GM12878 (cell line): ENCODE data around the gene VSTM4. TPM values are rescaled to one million over a fixed set of nuclear protein-coding genes. Genes with fewer than 3 reads are reported as not detected.

Experiments used
- ATAC-seq: fragments of 200-7000 bp; cut with Tn5 transposase; 3 replicates; pipeline ENCODE4 v1.9.1; 2020; ENCODE audit warnings: mild to moderate bottlenecking, moderate library complexity
- BruUV-seq: library from RNA; stranded (reverse); fragments of 400-500 nt; replicated peaks from 2 replicates; lab custom pipeline; 2021; lab: Mats Ljungman, UMichigan
- CTCF ChIA-PET: fragments of 300-600 bp; sonication (Branson Sonifier 250); formaldehyde crosslinking; extraction: SDS; loops from one replicate; lab custom pipeline; 2021; ENCODE audit warnings: inconsistent platforms; lab: Yijun Ruan, JAX
- POLR2A ChIA-PET: fragments of 350-600 bp; formaldehyde crosslinking; extraction: SDS; loops from one replicate; lab custom pipeline; 2021; ENCODE audit warnings: inconsistent platforms; lab: Charles Lee
- RAD21 ChIA-PET: fragments of 300-600 bp; sonication (Branson Sonifier 250); formaldehyde crosslinking; loops from one replicate; lab custom pipeline; 2023; ENCODE audit warnings: antibody characterized with exemption; ENCODE audit not compliant: unreplicated experiment; lab: Charles Lee
- SMC1A ChIA-PET: fragments of 300-600 bp; sonication (Branson Sonifier 250); formaldehyde crosslinking; loops from one replicate; lab custom pipeline; 2023; ENCODE audit not compliant: unreplicated experiment, uncharacterized antibody; lab: Charles Lee
- DNase-seq: peaks from one replicate; pipeline ENCODE4 v3.0.0-alpha.2; 2011; ENCODE audit warnings: low read depth, low spot score
- FAIRE-seq: peaks from 3 replicates; lab custom pipeline; 2011; peaks lifted over from hg19 to GRCh38; lab: Jason Lieb, UNC
- H2AFZ ChIP-seq: 2 replicates; pipeline ENCODE4 v1.6.0; 2011; ENCODE audit warnings: low read depth, low read length, control low read depth; ENCODE audit not compliant: control insufficient read depth
- H3K27ac ChIP-seq: 2 replicates; pipeline ENCODE4 v1.5.1; 2011; ENCODE audit warnings: control low read depth; ENCODE audit not compliant: control insufficient read depth, insufficient read depth
- H3K27me3 ChIP-seq, 2 experiments: replicated peaks in 1 of 2; 2 replicates each; pipeline versions ENCODE4 v1.6.0 to v1.6.1; 2011; ENCODE audit warnings: low read length in 1 of 2; ENCODE audit not compliant: control insufficient read depth in 2 of 2, insufficient read depth in 2 of 2
- H3K36me3 ChIP-seq, 2 experiments: 2 replicates each; pipeline ENCODE4 v1.5.1; 2011; ENCODE audit warnings: low read length in 1 of 2; ENCODE audit not compliant: control insufficient read depth in 2 of 2, insufficient read depth in 2 of 2
- H3K4me1 ChIP-seq: 2 replicates; pipeline ENCODE4 v1.6.1; 2011; ENCODE audit warnings: mild to moderate bottlenecking, low read length, moderate library complexity, mixed read lengths; ENCODE audit not compliant: control insufficient read depth, insufficient read depth
- H3K4me2 ChIP-seq: 2 replicates; pipeline ENCODE4 v1.6.0; 2011; ENCODE audit warnings: control low read depth; ENCODE audit not compliant: control insufficient read depth, insufficient read depth
- H3K4me3 ChIP-seq: fragments of 200-600 bp; sonication (generic); 2 replicates; pipeline ENCODE4 v1.5.1; 2016
- H3K79me2 ChIP-seq: 2 replicates; pipeline ENCODE4 v1.6.0; 2011; ENCODE audit warnings: low read length; ENCODE audit not compliant: control insufficient read depth, insufficient read depth
- H3K9ac ChIP-seq: 2 replicates; pipeline ENCODE4 v1.8.0; 2011; ENCODE audit warnings: low read length, control low read depth, mixed read lengths; ENCODE audit not compliant: control insufficient read depth, insufficient read depth
- H3K9me3 ChIP-seq: replicated peaks from 3 replicates; pipeline ENCODE4 v1.5.1; 2011; ENCODE audit warnings: mild to moderate bottlenecking, low read length; ENCODE audit not compliant: control insufficient read depth, insufficient read depth
- H4K20me1 ChIP-seq: 2 replicates; pipeline ENCODE4 v1.6.0; 2011; ENCODE audit not compliant: control insufficient read depth, insufficient read depth
- BCL11A ChIP-seq: IDR thresholded peaks from 2 replicates; pipeline ENCODE4 v1.6.1; 2011; ENCODE audit warnings: low read depth, low read length
- BCLAF1 ChIP-seq: fragments of 450-650 bp; IDR thresholded peaks from 2 replicates; pipeline ENCODE4 v1.6.1; 2017; ENCODE audit warnings: antibody characterized with exemption, mild to moderate bottlenecking, moderate library complexity
- BRCA1 ChIP-seq: IDR thresholded peaks from 2 replicates; pipeline ENCODE4 v1.6.1; 2011; ENCODE audit warnings: low read depth, low read length, improper control_type of control experiment
- CUX1 ChIP-seq: IDR thresholded peaks from 2 replicates; pipeline ENCODE4 v1.6.1; 2012; ENCODE audit warnings: improper control_type of control experiment, low read depth, low read length; ENCODE audit not compliant: insufficient replicate concordance
- JUND ChIP-seq: IDR thresholded peaks from 2 replicates; pipeline ENCODE4 v1.6.1; 2012; ENCODE audit warnings: low read depth, mild to moderate bottlenecking, low read length, improper control_type of control experiment, moderate library complexity
- KDM1A ChIP-seq: fragments of 200-600 bp; sonication (generic); IDR thresholded peaks from 2 replicates; pipeline ENCODE4 v1.6.1; 2016; ENCODE audit warnings: borderline replicate concordance
- MEF2B ChIP-seq: fragments of 450-650 bp; IDR thresholded peaks from 2 replicates; pipeline ENCODE4 v1.6.1; 2018; ENCODE audit warnings: mild to moderate bottlenecking, moderate library complexity; ENCODE audit not compliant: partially characterized antibody, poor library complexity, severe bottlenecking
- NR2F1 ChIP-seq: fragments of 450-650 bp; conservative IDR thresholded peaks from 2 replicates; pipeline ENCODE4 v1.6.1; 2017; ENCODE audit warnings: mild to moderate bottlenecking
- PAX8 ChIP-seq: fragments of 450-650 bp; IDR thresholded peaks from 2 replicates; pipeline ENCODE4 v1.6.1; 2017; ENCODE audit warnings: mild to moderate bottlenecking, moderate library complexity
- PBX3 ChIP-seq: IDR thresholded peaks from 2 replicates; pipeline ENCODE4 v1.6.1; 2011; ENCODE audit warnings: mild to moderate bottlenecking, low read depth, low read length, moderate library complexity; ENCODE audit not compliant: insufficient replicate concordance
- PKNOX1 ChIP-seq: fragments of 450-650 bp; IDR thresholded peaks from 2 replicates; pipeline ENCODE4 v1.6.1; 2016; ENCODE audit warnings: mild to moderate bottlenecking
- RAD21 ChIP-seq: IDR thresholded peaks from 2 replicates; pipeline ENCODE4 v1.6.1; 2011; ENCODE audit warnings: mild to moderate bottlenecking, low read depth, low read length, moderate library complexity; ENCODE audit not compliant: insufficient read depth
- RCOR1 ChIP-seq: conservative IDR thresholded peaks from 2 replicates; pipeline ENCODE4 v1.6.1; 2012; ENCODE audit warnings: low read depth, low read length, improper control_type of control experiment
- ZNF24 ChIP-seq: fragments of 450-650 bp; IDR thresholded peaks from 2 replicates; pipeline ENCODE4 v1.6.1; 2017; ENCODE audit warnings: antibody characterized with exemption, mild to moderate bottlenecking
- ZNF274 ChIP-seq: IDR thresholded peaks from one replicate; pipeline ENCODE4 v1.8.0; 2011; ENCODE audit not compliant: insufficient read length, insufficient read depth
- WGBS: methylation state at CpG from one replicate; pipeline ENCODE4 v1.1.6; 2016; ENCODE audit warnings: low lambda C conversion rate; ENCODE audit not compliant: insufficient replicate concordance, insufficient coverage; ENCODE audit errors: missing lambda C conversion rate; 5-methylcytosine and 5-hydroxymethylcytosine counted together
- in situ Hi-C: fragments of 300-500 bp; cut with MboI; formaldehyde crosslinking; loops from 9 replicates; pipeline ENCODE4 v1.14.3; 2018; ENCODE audit warnings: mixed read lengths
- intact Hi-C: fragments of 100-400 bp; cut with micrococcal nuclease; formaldehyde crosslinking; loops from one replicate; pipeline ENCODE4 v1.14.2; 2022; ENCODE audit not compliant: unreplicated experiment
- polyA plus RNA-seq, 11 experiments: library from polyadenylated mRNA; depleted of rRNA in 4 of 11; unstranded in 6 of 11; stranded (reverse) in 5 of 11; fragments of >200 nt; fragmentation: Nextera tagmentation in 4 of 11; fragmentation: Illumina TruSeq in 1 of 11; extraction: Ambion mirVana in 4 of 11; extraction: Trizol in 1 of 11; gene quantifications; 1 replicate in 1 of 11; 2 replicates in 10 of 11; pipeline versions ENCODE4 v1.2.1 to v1.2.3, GENCODE V29; 2011 to 2016; ENCODE audit warnings: inconsistent platforms in 2 of 11, missing spikeins in 2 of 11, low read depth in 1 of 11
- total RNA-seq, 4 experiments: library from RNA; depleted of rRNA in 3 of 4; stranded (reverse); fragments of >200 nt in 3 of 4; fragmentation: Illumina TruSeq in 1 of 4; extraction: Trizol in 1 of 4; gene quantifications; 2 replicates each; pipeline versions ENCODE4 v1.2.1 to v1.2.3, GENCODE V29; 2013 to 2021

VSTM4 gene
- total and polyA plus RNA-seq, 10 of the 15 experiments (the other 5 are each of a cell fraction or from before 2014, with no cell fraction given), result 0.01 to 0.14 (median 0.02) TPM; not detected in 7

GRCh38 chr10:48990226-48990625 lies 125.1 kb downstream of the VSTM4 start:
- ATAC-seq (no peak), FAIRE-seq (no peak), DNase-seq (no peak)
- CTCF ChIA-PET, result interaction anchor here (0.8 to 1.8 kb wide), 3 partner anchors 10 to 334 kb away, joined by 3 to 6 read pairs (median 5); no protein-coding TSS in a partner anchor
- SMC1A ChIA-PET, result no interaction called here
- no peak overlapping the region for H2AFZ ChIP-seq
- no peaks in the 10 kb centered on the region for H3K79me2 ChIP-seq
- H3K4me1 ChIP-seq, result no peaks in the 10 kb centered on the region
- WGBS, result 100% methylated on average over 1 of the region's 1 CpG
- intact Hi-C loops (no loop called here), in situ Hi-C loops (no loop called here)
- no peaks in the 10 kb centered on the region for H3K36me3 ChIP-seq
- no peak overlapping the region for H3K9ac ChIP-seq
- H3K27me3 ChIP-seq, result no peaks in the 10 kb centered on the region
- POLR2A ChIA-PET, result no interaction called here
- BruUV-seq, result no TSS peak
- no peaks in the 10 kb centered on the region for H4K20me1 ChIP-seq
- RAD21 ChIA-PET, result no interaction called here
- no peak overlapping the region for H3K4me2 ChIP-seq
- H3K9me3 ChIP-seq, result no peaks in the 10 kb centered on the region
- no peak overlapping the region for H3K27ac ChIP-seq
- H3K4me3 ChIP-seq, result no peak overlapping the region
- TF ChIP-seq KDM1A, result no peak
- TF ChIP-seq RAD21, result no peak
- TF ChIP-seq BCL11A, result no peak
- TF ChIP-seq BCLAF1, result no peak
- no peak for TF ChIP-seq NR2F1
- TF ChIP-seq BRCA1, result no peak
- no peak for TF ChIP-seq MEF2B
- no peak for TF ChIP-seq PAX8
- TF ChIP-seq PBX3, result no peak
- no peak for TF ChIP-seq PKNOX1
- no peak for TF ChIP-seq ZNF24
- no peak for TF ChIP-seq RCOR1
- TF ChIP-seq JUND, result no peak
- no peak for TF ChIP-seq CUX1
- TF ChIP-seq ZNF274, result no peak
